Measurements from ENCODE around the gene DHX34.

DNA sequence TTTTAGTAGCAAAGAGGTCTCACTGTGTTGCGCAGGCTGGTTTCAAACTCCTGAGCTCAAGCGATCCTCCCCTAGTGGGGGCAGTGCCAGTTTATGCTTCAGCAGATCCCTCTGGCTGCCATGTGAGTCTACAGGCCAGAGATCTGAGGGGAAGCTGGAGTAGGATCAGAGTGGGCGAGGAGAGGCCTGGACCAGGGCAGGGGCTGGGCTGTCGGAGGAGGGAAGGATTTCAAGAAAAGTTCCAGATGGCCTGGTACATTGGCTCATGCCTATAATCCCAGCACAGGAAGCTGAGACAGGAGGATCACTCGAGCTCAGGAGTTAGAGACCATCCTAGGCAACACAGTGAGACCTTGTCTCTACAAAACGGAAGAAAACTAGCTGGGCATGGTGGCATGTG, 9.8 kb downstream of the DHX34 start:
- TF ChIP-seq, protein P1, sequence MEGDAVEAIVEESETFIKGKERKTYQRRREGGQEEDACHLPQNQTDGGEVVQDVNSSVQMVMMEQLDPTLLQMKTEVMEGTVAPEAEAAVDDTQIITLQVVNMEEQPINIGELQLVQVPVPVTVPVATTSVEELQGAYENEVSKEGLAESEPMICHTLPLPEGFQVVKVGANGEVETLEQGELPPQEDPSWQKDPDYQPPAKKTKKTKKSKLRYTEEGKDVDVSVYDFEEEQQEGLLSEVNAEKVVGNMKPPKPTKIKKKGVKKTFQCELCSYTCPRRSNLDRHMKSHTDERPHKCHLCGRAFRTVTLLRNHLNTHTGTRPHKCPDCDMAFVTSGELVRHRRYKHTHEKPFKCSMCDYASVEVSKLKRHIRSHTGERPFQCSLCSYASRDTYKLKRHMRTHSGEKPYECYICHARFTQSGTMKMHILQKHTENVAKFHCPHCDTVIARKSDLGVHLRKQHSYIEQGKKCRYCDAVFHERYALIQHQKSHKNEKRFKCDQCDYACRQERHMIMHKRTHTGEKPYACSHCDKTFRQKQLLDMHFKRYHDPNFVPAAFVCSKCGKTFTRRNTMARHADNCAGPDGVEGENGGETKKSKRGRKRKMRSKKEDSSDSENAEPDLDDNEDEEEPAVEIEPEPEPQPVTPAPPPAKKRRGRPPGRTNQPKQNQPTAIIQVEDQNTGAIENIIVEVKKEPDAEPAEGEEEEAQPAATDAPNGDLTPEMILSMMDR (IDR thresholded peaks at IDR 0.05) = no peak
- TF ChIP-seq POLR2A (IDR thresholded peaks at IDR 0.05) = no peak
